H1 (cell line): ENCODE measurements around the gene PDGFRA. TPM values are rescaled to one million over a fixed set of nuclear protein-coding genes. Genes with fewer than 3 reads are reported as not detected.

Experiments
- CHD1 ChIP-seq: IDR thresholded peaks from 2 replicates; pipeline ENCODE4 v1.6.1; 2012; ENCODE audit warnings: low read depth, low read length, improper control_type of control experiment
- CHD2 ChIP-seq: IDR thresholded peaks from 2 replicates; pipeline ENCODE4 v1.6.1; 2012; ENCODE audit warnings: low read length, improper control_type of control experiment
- CTBP2 ChIP-seq: IDR thresholded peaks from 2 replicates; pipeline ENCODE4 v1.7.0; 2011; ENCODE audit warnings: borderline replicate concordance, mild to moderate bottlenecking, moderate library complexity, mixed read lengths, low read length; ENCODE audit not compliant: insufficient read depth, insufficient read length
- EGR1 ChIP-seq: IDR thresholded peaks from 2 replicates; pipeline ENCODE4 v1.6.1; 2011; ENCODE audit warnings: low read depth, low read length, borderline replicate concordance
- HDAC2 ChIP-seq, 2 experiments: fragments of 300-600 bp in 1 of 2; sonication (generic) in 1 of 2; IDR thresholded peaks; 2 replicates each; pipeline ENCODE4 v1.6.1; 2011 to 2012; ENCODE audit warnings: low read depth in 2 of 2, low read length in 2 of 2, mild to moderate bottlenecking in 2 of 2, moderate library complexity in 2 of 2, borderline replicate concordance in 1 of 2, inconsistent platforms in 1 of 2
- JUND ChIP-seq: IDR thresholded peaks from 2 replicates; pipeline ENCODE4 v1.6.1; 2011; ENCODE audit warnings: mild to moderate bottlenecking, improper control_type of control experiment, low read length
- KDM1A ChIP-seq: fragments of 200-600, 300-600 bp; sonication (generic); IDR thresholded peaks from 2 replicates; pipeline ENCODE4 v1.7.1; 2016; ENCODE audit warnings: mild to moderate bottlenecking, low read length, borderline replicate concordance
- NANOG ChIP-seq: IDR thresholded peaks from 2 replicates; pipeline ENCODE4 v1.6.1; 2011; ENCODE audit warnings: low read length, low read depth, mild to moderate bottlenecking, inconsistent platforms; ENCODE audit not compliant: insufficient read depth, poor library complexity, severe bottlenecking
- NRF1 ChIP-seq: IDR thresholded peaks from 2 replicates; pipeline ENCODE4 v1.6.1; 2011; ENCODE audit warnings: mild to moderate bottlenecking, low read depth, low read length, improper control_type of control experiment
- PHF8 ChIP-seq: fragments of 200-600 bp; sonication (generic); conservative IDR thresholded peaks from 2 replicates; pipeline ENCODE4 v1.7.1; 2012; ENCODE audit warnings: low read depth, mild to moderate bottlenecking, inconsistent platforms, low read length, moderate library complexity
- POU5F1 ChIP-seq: IDR thresholded peaks from 2 replicates; pipeline ENCODE4 v1.6.1; 2011; ENCODE audit warnings: low read depth, mild to moderate bottlenecking, low read length, moderate library complexity
- RBBP5 ChIP-seq: IDR thresholded peaks from 2 replicates; pipeline ENCODE4 v1.7.1; 2012; ENCODE audit warnings: low read depth, mild to moderate bottlenecking, inconsistent platforms, low read length, moderate library complexity, borderline replicate concordance
- RXRA ChIP-seq: IDR thresholded peaks from 2 replicates; pipeline ENCODE4 v1.6.1; 2011; ENCODE audit warnings: low read depth, mild to moderate bottlenecking, low read length, moderate library complexity; ENCODE audit not compliant: insufficient read depth
- SIRT6 ChIP-seq: IDR thresholded peaks from one replicate; pipeline ENCODE4 v1.7.1; 2012; ENCODE audit warnings: low read length, inconsistent platforms
- SP1 ChIP-seq: IDR thresholded peaks from 2 replicates; pipeline ENCODE4 v1.6.1; 2011; ENCODE audit warnings: low read depth, low read length
- SP2 ChIP-seq: IDR thresholded peaks from 2 replicates; pipeline ENCODE4 v1.6.1; 2012; ENCODE audit warnings: mild to moderate bottlenecking, low read length, inconsistent platforms
- SP4 ChIP-seq: IDR thresholded peaks from 2 replicates; pipeline ENCODE4 v1.6.1; 2012; ENCODE audit warnings: low read length, inconsistent platforms
- TAF7 ChIP-seq: optimal IDR thresholded peaks from 2 replicates; pipeline ENCODE3; 2011; ENCODE audit warnings: low read depth, mild to moderate bottlenecking, inconsistent platforms, low read length, moderate library complexity, borderline replicate concordance
- TCF12 ChIP-seq: IDR thresholded peaks from 2 replicates; pipeline ENCODE4 v1.6.1; 2011; ENCODE audit warnings: low read depth, mild to moderate bottlenecking, low read length
- YY1 ChIP-seq: IDR thresholded peaks from 2 replicates; pipeline ENCODE4 v1.6.1; 2011; ENCODE audit warnings: low read depth, mild to moderate bottlenecking, low read length
- polyA plus RNA-seq, 7 experiments: library from polyadenylated mRNA; depleted of rRNA in 3 of 7; stranded (reverse) in 5 of 7; unstranded in 2 of 7; fragments of >200 nt in 5 of 7; fragments of 200-250 nt in 2 of 7; gene quantifications; 1 replicate in 5 of 7; 2 replicates in 1 of 7; 4 replicates in 1 of 7; pipeline versions ENCODE4 v1.2.1 to v1.2.3, GENCODE V29; 2011 to 2013; ENCODE audit warnings: missing spikeins in 2 of 7, mixed read lengths in 2 of 7
- total RNA-seq: library from RNA; stranded (reverse); fragmentation: NEBNext Ultra II Directional; extraction: Animal tissue kit (Norgen Biotek cat#: 25700); gene quantifications from 2 replicates; pipeline ENCODE4 v1.2.1, GENCODE V29; 2021
- TF ChIP-seq, protein P1 (sequence below): IDR thresholded peaks from 2 replicates; pipeline ENCODE4 v1.6.1; 2011; ENCODE audit warnings: low read length, improper control_type of control experiment
- TF ChIP-seq, protein P2 (sequence below), 3 experiments: IDR thresholded peaks; 1 replicate in 2 of 3; 2 replicates in 1 of 3; pipeline versions ENCODE4 v1.5.1 to v1.6.1; 2011; ENCODE audit warnings: low read length in 3 of 3, mild to moderate bottlenecking in 3 of 3, inconsistent platforms in 2 of 3, low read depth in 1 of 3, moderate library complexity in 1 of 3; ENCODE audit not compliant: insufficient read depth in 1 of 3; ENCODE audit errors: control extremely low read depth in 1 of 3

Gene PDGFRA
- total and polyA plus RNA-seq, 2 of the 8 experiments (the other 6 are each of a cell fraction or from before 2014, with no cell fraction given): 1.4 to 3.4 TPM

DNA sequence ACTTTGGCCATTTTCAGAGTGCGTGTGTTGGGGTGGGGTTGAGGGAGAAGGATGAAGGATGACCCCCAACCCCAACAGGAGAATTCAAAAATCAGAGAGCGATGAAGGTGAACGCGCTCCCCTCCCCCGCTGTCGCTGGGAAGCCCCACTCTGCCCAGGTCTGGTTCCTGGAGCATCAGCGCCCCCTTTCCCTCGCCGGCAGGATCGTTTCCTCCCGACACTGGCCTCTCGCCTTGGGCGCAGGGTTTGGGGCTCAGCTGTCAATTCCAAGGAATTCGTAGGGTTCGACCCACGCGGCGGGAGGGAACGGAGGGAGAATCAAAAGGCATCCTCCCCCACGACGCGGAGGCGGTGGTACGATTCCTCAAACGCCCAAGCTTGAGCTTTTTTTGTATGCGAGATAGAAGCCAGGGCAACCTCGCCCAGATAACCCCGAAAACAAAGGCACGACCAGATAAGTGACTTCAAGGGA lies 1.0 kb upstream of the PDGFRA start (continued):
- TF ChIP-seq NANOG: no peak
- no peak; the same call in 1 of the 2 replicates for TF ChIP-seq SP4
- no peak for TF ChIP-seq TAF7
- no peak for TF ChIP-seq RXRA
- TF ChIP-seq, protein P1, sequence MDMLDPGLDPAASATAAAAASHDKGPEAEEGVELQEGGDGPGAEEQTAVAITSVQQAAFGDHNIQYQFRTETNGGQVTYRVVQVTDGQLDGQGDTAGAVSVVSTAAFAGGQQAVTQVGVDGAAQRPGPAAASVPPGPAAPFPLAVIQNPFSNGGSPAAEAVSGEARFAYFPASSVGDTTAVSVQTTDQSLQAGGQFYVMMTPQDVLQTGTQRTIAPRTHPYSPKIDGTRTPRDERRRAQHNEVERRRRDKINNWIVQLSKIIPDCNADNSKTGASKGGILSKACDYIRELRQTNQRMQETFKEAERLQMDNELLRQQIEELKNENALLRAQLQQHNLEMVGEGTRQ: no peak
- TF ChIP-seq PHF8: 0 out of 2 replicates have a peak, but pooled peaks have one; percentile 6
- TF ChIP-seq EGR1: no peak
- no peak for TF ChIP-seq YY1
- no peak for TF ChIP-seq SP1
- TF ChIP-seq CHD2: peak; percentile 56; the same call in 1 of the 2 replicates
- no peak for TF ChIP-seq TCF12
- TF ChIP-seq CTBP2: peak; percentile 68
- TF ChIP-seq NRF1: no peak
- TF ChIP-seq, protein P2, sequence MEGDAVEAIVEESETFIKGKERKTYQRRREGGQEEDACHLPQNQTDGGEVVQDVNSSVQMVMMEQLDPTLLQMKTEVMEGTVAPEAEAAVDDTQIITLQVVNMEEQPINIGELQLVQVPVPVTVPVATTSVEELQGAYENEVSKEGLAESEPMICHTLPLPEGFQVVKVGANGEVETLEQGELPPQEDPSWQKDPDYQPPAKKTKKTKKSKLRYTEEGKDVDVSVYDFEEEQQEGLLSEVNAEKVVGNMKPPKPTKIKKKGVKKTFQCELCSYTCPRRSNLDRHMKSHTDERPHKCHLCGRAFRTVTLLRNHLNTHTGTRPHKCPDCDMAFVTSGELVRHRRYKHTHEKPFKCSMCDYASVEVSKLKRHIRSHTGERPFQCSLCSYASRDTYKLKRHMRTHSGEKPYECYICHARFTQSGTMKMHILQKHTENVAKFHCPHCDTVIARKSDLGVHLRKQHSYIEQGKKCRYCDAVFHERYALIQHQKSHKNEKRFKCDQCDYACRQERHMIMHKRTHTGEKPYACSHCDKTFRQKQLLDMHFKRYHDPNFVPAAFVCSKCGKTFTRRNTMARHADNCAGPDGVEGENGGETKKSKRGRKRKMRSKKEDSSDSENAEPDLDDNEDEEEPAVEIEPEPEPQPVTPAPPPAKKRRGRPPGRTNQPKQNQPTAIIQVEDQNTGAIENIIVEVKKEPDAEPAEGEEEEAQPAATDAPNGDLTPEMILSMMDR (IDR thresholded peaks at IDR 0.05; ENCODE audit: control extremely low read depth in 1 of 3, insufficient read depth in 1 of 3, low read depth in 1 of 3, low read length in 3 of 3): peak in 2 of 3 experiments; percentile 77 to 93; a peak in 3 of 4 replicates
- TF ChIP-seq RBBP5: no peak
- 0 out of 2 replicates have a peak, but pooled peaks have one; percentile 8 for TF ChIP-seq KDM1A
- no peak for TF ChIP-seq SP2
- no peak for TF ChIP-seq CHD1
- TF ChIP-seq POU5F1: no peak
- TF ChIP-seq JUND: no peak
- TF ChIP-seq HDAC2 (IDR thresholded peaks at IDR 0.05; ENCODE audit: borderline replicate concordance in 1 of 2, low read depth in 2 of 2, low read length in 2 of 2): no peak; a peak in 1 of 4 replicates
- no peak for TF ChIP-seq SIRT6
